Stomach (tissue), 9 donors: ENCODE data around the gene ZNF747. TPM values are rescaled to one million over a fixed set of nuclear protein-coding genes. Genes with fewer than 3 reads are reported as not detected.

Experiments
- DNase-seq, 2 donors: peaks; one replicate each; pipeline versions ENCODE4 v3.0.0 to v3.0.0-alpha.2; 2013 to 2019
- H3K27ac ChIP-seq, 5 donors: fragments of 200-600 bp in 4 of 5; sonication (generic) in 4 of 5; one replicate each; pipeline ENCODE4 v1.5.1; 2013 to 2019; ENCODE audit warnings: mild to moderate bottlenecking in 1 of 5, moderate library complexity in 1 of 5
- H3K27me3 ChIP-seq, 3 donors: fragments of 200-600 bp; sonication (generic); one replicate each; pipeline ENCODE4 v1.5.1; 2017 to 2019; ENCODE audit warnings: mixed run types in 1 of 3
- H3K36me3 ChIP-seq, 4 donors: fragments of 200-600 bp; sonication (generic); 1 replicate in 3 of 4; 2 replicates in 1 of 4; pipeline ENCODE4 v1.5.1; 2016 to 2019
- H3K4me1 ChIP-seq, 4 donors: fragments of 200-600 bp; sonication (generic); one replicate each; pipeline ENCODE4 v1.5.1; 2016 to 2019
- H3K4me3 ChIP-seq, 4 donors: fragments of 200-600 bp; sonication (generic) in 3 of 4; one replicate each; pipeline ENCODE4 v1.5.1; 2016 to 2019; ENCODE audit warnings: mild to moderate bottlenecking in 1 of 4
- H3K9me3 ChIP-seq, 4 donors: fragments of 200-600 bp; sonication (generic); one replicate each; pipeline ENCODE4 v1.5.1; 2016 to 2019
- CTCF ChIP-seq, 7 experiments: fragments of 450-650 bp in 4 of 7; fragments of 200-600 bp in 3 of 7; sonication (generic) in 3 of 7; IDR thresholded peaks; one replicate each; pipeline ENCODE4 v1.5.1; 2016 to 2019; ENCODE audit warnings: antibody characterized with exemption in 7 of 7, control low read depth in 2 of 7, mild to moderate bottlenecking in 1 of 7
- EP300 ChIP-seq: sonication (generic); formaldehyde crosslinking; IDR thresholded peaks from one replicate; pipeline ENCODE4 v1.6.1; 2017; ENCODE audit warnings: antibody characterized with exemption
- POLR2A ChIP-seq, 4 donors: fragments of 450-650 bp; IDR thresholded peaks; one replicate each; pipeline ENCODE4 v1.6.1; 2016; ENCODE audit warnings: antibody characterized with exemption in 4 of 4, control low read depth in 2 of 4, mild to moderate bottlenecking in 1 of 4, moderate library complexity in 1 of 4
- POLR2AphosphoS5 ChIP-seq, 3 donors: sonication (generic); formaldehyde crosslinking; IDR thresholded peaks; one replicate each; pipeline ENCODE4 v1.6.1; 2016; ENCODE audit warnings: antibody characterized with exemption in 3 of 3
- WGBS, 5 donors: extraction: QIAGEN DNeasy Blood & Tissue Kit in 3 of 5; methylation state at CpG; one replicate each; pipeline versions ENCODE4 v1.1.5 to v1.1.7; 2013 to 2018; 5-methylcytosine and 5-hydroxymethylcytosine counted together
- intact Hi-C: fragments of 100-400 bp; cut with DNase I; formaldehyde crosslinking; loops from one replicate; pipeline ENCODE4 v1.15.1; 2023; ENCODE audit warnings: low total_unique reads
- polyA plus RNA-seq, 3 donors: library from polyadenylated mRNA; stranded (reverse); fragments of 200-250 nt; gene quantifications; one replicate each; pipeline ENCODE4 v1.2.3, GENCODE V29; 2013
- total RNA-seq, 5 donors: library from RNA; depleted of rRNA; stranded (reverse); fragments of >200 nt; gene quantifications; one replicate each; pipeline versions ENCODE4 v1.1.0 to v1.2.3, GENCODE V29; 2014 to 2016
- donor health status: healthy with polysubstance abuse.
- donor health status: Bipolar disorder and iron deficiency.
- donor health status: healthy.

Gene ZNF747
- total and polyA plus RNA-seq, 8 donors, result 6.2 to 18.7 (median 10.8) TPM

GRCh38 chr16:30521873-30522641, 12.6 kb downstream of the ZNF747 start:
- peaks cover 0 to 47% (median 17%) of the 10 kb centered on the region in 4 donors for H3K36me3 ChIP-seq
- H3K9me3 ChIP-seq, result no peaks in the 10 kb centered on the region
- H3K4me3 ChIP-seq, result no peak overlapping the region
- peak in 1 of 2 donors; percentile 67 for DNase-seq
- TF ChIP-seq EP300, result no peak
- no peak for TF ChIP-seq POLR2A (IDR thresholded peaks at IDR 0.05)
- no peak for TF ChIP-seq CTCF (IDR thresholded peaks at IDR 0.05)
- no peak for TF ChIP-seq POLR2AphosphoS5 (IDR thresholded peaks at IDR 0.05)
- peaks cover 6 to 32% (median 18%) of the 10 kb centered on the region in 4 donors for H3K4me1 ChIP-seq
- H3K27me3 ChIP-seq, result no peaks in the 10 kb centered on the region
- 33 to 54% (median 44%) methylated on average over 11 of the region's 11 CpGs for WGBS, 5 donors
- intact Hi-C loops, result loop anchor here (10.0 kb wide), 1 partner anchor 87 kb away; the partner anchor contains the start of gene DCTPP1
- H3K27ac ChIP-seq, result no peak overlapping the region

- Histone ChIP-seq H3K27ac (no peak overlapping the region), H3K4me1 (peaks cover 6 to 32% (median 18%) of the 10 kb centered on the region in 4 donors), H3K27me3 (no peaks in the 10 kb centered on the region), H3K4me3 (no peak overlapping the region), H3K36me3 (peaks cover 0 to 52% (median 19%) of the 10 kb centered on the region in 4 donors), H3K9me3 (no peaks in the 10 kb centered on the region)
- 84 to 91% (median 89%) methylated on average over 6 to 7 of the region's 7 CpGs for WGBS, 5 donors
- intact Hi-C loops, result loop anchor here (10.0 kb wide), 1 partner anchor 87 kb away; the partner anchor contains the start of gene DCTPP1
- DNase-seq, result no peak
- TF ChIP-seq POLR2A (IDR thresholded peaks at IDR 0.05), result no peak
- TF ChIP-seq EP300, result no peak
- no peak for TF ChIP-seq POLR2AphosphoS5 (IDR thresholded peaks at IDR 0.05)
- TF ChIP-seq CTCF (IDR thresholded peaks at IDR 0.05), result no peak
These were observed 13.2 kb downstream of the ZNF747 start for GRCh38 chr16:30521476-30521872.

GRCh38 chr16:30519120-30520049, 15.3 kb downstream of the ZNF747 start:
- Histone ChIP-seq H3K4me3 (no peak overlapping the region), H3K27me3 (no peaks in the 10 kb centered on the region), H3K27ac (no peak overlapping the region), H3K9me3 (no peaks in the 10 kb centered on the region), H3K4me1 (peaks cover 0 to 15% (median 5%) of the 10 kb centered on the region in 4 donors), H3K36me3 (peaks cover 0 to 52% (median 12%) of the 10 kb centered on the region in 4 donors)
- DNase-seq, result no peak
- WGBS, 5 donors, result 85 to 89% (median 87%) methylated on average over 20 of the region's 20 CpGs
- TF ChIP-seq POLR2A (IDR thresholded peaks at IDR 0.05), result no peak
- TF ChIP-seq EP300, result no peak
- no peak for TF ChIP-seq CTCF (IDR thresholded peaks at IDR 0.05)
- TF ChIP-seq POLR2AphosphoS5 (IDR thresholded peaks at IDR 0.05), result no peak
- intact Hi-C loops, result loop anchor here (10.0 kb wide), 1 partner anchor 85 kb away; the partner anchor contains the start of gene DCTPP1

- intact Hi-C loops, result no loop called here
- Histone ChIP-seq H3K27ac (no peak overlapping the region), H3K9me3 (no peaks in the 10 kb centered on the region), H3K4me1 (peaks cover 0 to 7% (median 0%) of the 10 kb centered on the region in 4 donors), H3K4me3 (no peak overlapping the region), H3K36me3 (peaks cover 0 to 51% (median 10%) of the 10 kb centered on the region in 4 donors), H3K27me3 (no peaks in the 10 kb centered on the region)
- TF ChIP-seq POLR2AphosphoS5 (IDR thresholded peaks at IDR 0.05) (no peak), POLR2A (IDR thresholded peaks at IDR 0.05) (no peak), EP300 (no peak), CTCF (IDR thresholded peaks at IDR 0.05) (no peak)
- 87 to 90% (median 89%) methylated on average over 7 to 10 of the region's 10 CpGs for WGBS, 5 donors
- DNase-seq, result no peak
These were observed 16.1 kb downstream of the ZNF747 start for GRCh38 chr16:30518552-30518951.
